ENCODE measurements around the gene DERL3.

The DERL3 gene

GRCh38 chr22:23832226-23833016, 6.4 kb downstream of the DERL3 start:
- DNase-seq (ENCODE audit: low spot score) (no peak), FAIRE-seq (no peak)

GRCh38 chr22:23831781-23832180, 7.0 kb downstream of the DERL3 start:
- FAIRE-seq: no peak
- DNase-seq (ENCODE audit: low spot score): no peak

GRCh38 chr22:23831261-23831660, 7.5 kb downstream of the DERL3 start:
- FAIRE-seq: peak; percentile 48
- no peak for DNase-seq (ENCODE audit: low spot score)

- no peak for FAIRE-seq
- no peak for DNase-seq (ENCODE audit: low spot score)
Measured at GRCh38 chr22:23829845-23830372, 8.9 kb downstream of the DERL3 start.

DNA sequence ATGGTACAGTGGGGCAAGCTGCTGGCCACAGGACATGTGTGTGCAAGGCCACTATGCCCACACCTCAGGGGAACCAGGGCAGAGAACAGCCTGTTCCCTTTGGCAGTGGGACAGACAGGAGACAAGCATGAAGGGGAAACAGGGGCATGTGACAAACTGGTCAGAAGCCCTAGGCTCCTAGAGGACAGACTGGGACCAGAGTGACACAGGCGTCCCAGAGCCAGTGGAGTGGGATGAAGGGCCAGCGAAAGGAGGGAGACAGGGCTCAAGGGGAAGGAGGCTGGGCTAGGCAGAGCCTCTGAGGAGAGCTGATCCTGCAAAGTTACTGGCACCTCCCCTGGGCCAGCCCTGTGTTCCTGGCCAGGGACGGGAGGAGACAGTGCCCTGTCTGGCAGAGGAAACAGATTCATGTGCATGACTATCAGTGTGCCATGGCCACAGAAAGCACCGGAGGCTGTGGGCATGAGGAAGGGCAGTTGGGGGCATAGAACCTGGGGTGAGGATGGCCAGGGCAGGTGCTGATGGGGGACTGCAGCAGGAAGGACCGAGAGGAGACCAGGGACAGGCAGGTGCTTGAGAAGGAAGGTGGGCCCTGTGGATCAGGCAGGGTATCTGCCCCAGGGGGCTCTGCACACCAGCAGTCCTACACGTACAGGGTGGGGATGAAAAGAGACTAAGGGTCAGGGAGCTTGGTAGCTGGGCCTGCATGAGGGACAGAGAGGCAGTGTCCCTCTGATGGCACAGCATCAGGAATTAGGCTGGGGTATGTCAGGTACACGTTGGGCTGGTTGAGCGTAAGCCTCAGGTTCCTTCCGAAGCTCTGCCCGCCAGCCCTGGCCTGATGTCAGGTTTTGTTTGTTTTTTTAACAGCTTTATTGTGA, 9.8 kb downstream of the DERL3 start:
- FAIRE-seq (no peak), DNase-seq (ENCODE audit: low spot score) (no peak)

GRCh38 chr22:23827351-23827995, 11.3 kb downstream of the DERL3 start:
- no peak for FAIRE-seq
- no peak for DNase-seq (ENCODE audit: low spot score)

GRCh38 chr22:23826510-23827350, 12.1 kb downstream of the DERL3 start:
- DNase-seq (ENCODE audit: low spot score) (no peak), FAIRE-seq (peak; percentile 40)

DNA sequence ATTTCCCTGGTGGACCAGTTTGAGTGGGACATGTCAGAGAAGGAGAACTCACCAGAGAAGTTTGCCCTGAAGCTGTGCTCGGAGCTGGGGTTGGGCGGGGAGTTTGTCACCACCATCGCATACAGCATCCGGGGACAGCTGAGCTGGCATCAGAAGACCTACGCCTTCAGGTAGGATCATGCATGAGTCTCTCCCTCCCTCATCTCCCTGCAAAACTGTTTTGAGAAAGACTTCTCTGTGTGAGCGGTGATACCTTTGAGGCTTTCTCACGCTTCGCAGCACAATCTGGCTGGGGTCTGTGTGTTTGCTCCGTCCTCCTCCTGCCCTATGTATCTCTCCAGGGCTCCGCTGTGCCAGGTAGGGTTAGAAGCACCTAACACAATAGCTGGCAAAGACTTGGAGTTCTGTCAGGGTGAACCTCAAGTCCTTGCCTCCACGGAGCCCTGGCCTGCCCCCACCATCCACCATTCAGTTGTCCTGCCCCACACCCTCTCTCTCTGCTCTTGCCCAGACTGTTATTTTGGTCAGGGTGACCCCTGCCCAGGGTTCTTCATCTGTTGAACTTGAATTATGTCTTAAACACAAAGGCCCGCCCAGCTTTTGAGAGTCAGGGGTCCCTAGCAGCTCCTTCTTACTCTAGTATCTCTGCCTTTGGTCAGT, 13.4 kb downstream of the DERL3 start:
- FAIRE-seq (no peak), DNase-seq (ENCODE audit: low spot score) (no peak)

- FAIRE-seq (no peak), DNase-seq (ENCODE audit: low spot score) (no peak)
Measured at GRCh38 chr22:23824476-23825245, 14.1 kb downstream of the DERL3 start.

GRCh38 chr22:23823331-23823791, 15.4 kb downstream of the DERL3 start:
- FAIRE-seq: peak; percentile 53
- DNase-seq (ENCODE audit: low spot score): no peak

DNA sequence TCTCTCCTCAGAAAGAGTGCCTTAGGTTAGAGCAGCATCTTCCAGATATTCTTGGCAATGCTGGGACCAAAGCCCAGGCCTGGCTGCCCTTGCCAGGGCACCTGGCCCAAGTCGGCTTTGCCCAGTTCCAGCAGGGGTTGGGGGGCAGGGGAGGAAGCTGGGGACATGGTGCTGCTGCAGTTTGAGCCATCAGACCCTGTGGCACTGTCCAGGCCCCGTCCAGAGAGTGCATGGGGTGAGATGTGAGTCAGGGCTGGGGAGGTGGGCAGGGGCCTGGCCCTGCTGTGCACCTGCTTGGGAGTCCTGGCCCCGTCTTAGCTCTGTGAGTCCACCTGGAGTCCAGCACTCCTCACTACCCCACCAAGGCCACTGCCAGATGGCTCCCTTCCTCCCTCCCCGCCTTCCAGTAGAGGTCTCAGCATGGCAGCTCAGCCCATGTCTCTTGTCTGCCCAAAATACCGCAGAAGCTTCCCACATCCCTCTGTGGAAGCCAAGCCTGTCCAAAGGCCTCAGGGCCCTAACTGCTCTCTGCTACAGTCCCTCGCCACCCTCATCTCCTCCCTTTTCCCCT, 16.6 kb downstream of the DERL3 start:
- no peak for FAIRE-seq

GRCh38 chr22:23820748-23821211, 18.0 kb downstream of the DERL3 start:
- DNase-seq (ENCODE audit: low spot score): no peak
- no peak for FAIRE-seq

More for the DNA sequence above, 16.6 kb downstream of the DERL3 start:
- no peak for DNase-seq (ENCODE audit: low spot score)

- FAIRE-seq (no peak), DNase-seq (ENCODE audit: low spot score) (no peak)
Measured at GRCh38 chr22:23818541-23818940, 20.3 kb downstream of the DERL3 start.

GRCh38 chr22:23817146-23817545, 21.7 kb downstream of the DERL3 start:
- FAIRE-seq (peak; percentile 59), DNase-seq (ENCODE audit: low spot score) (no peak)

GRCh38 chr22:23816156-23816976, 22.4 kb downstream of the DERL3 start:
- FAIRE-seq (peak; percentile 52), DNase-seq (ENCODE audit: low spot score) (no peak)

GRCh38 chr22:23815541-23816155, 23.2 kb downstream of the DERL3 start:
- FAIRE-seq: no peak
- no peak for DNase-seq (ENCODE audit: low spot score)

- no peak for FAIRE-seq
- no peak for DNase-seq (ENCODE audit: low spot score)
Measured at GRCh38 chr22:23812378-23812777, 26.4 kb downstream of the DERL3 start.

- FAIRE-seq: no peak
Measured at GRCh38 chr22:23806837-23807236, 32.0 kb downstream of the DERL3 start.

More at GRCh38 chr22:23806837-23807236, 32.0 kb downstream of the DERL3 start:
- DNase-seq (ENCODE audit: low spot score): no peak
